Measurements from ENCODE around the gene MYH15.
"Not testable (repeated sequence)": the region's sequence is repeated elsewhere in the genome, so short reads cannot be mapped to it uniquely, and the experiment has no call there.

MYH15 gene

GRCh38 chr3:108381529-108382140 is 128.8 kb downstream of the MYH15 start:
- no peak for DNase-seq

DNA sequence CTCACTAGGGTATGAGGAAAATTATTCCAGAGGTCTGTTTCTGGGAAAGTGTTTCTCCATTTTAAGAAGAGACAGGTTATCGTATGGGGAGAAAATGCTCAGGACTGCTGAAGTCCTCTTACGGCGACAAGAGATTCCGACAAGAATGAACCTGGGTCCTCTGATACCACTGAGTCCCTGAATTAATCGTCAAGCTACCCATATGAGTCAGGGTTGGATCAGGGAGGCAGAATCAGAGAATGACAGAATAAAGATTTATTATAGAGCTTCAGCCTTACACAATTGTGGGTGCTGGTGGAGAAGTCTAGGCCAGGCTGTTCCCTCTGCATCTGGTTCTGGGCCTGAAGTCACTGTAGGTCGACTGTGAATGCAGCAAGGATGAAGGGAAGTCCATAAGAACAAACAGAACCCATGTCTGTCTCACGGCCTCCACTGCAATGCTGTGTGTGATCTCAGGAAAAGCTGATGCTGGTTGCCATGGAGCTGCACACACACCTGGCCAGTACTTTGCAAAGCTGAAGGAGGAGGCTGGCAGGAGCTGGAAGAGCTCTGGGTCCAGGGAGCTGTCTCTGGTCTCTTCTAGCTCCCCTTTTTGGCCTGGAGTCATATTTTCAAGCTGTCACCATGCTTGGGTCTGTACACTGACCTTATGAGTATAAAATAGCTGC is 130.1 kb downstream of the MYH15 start:
- no peak for DNase-seq

GRCh38 chr3:108378952-108379342 is 131.4 kb downstream of the MYH15 start:
- not testable (repeated sequence) for DNase-seq

DNA sequence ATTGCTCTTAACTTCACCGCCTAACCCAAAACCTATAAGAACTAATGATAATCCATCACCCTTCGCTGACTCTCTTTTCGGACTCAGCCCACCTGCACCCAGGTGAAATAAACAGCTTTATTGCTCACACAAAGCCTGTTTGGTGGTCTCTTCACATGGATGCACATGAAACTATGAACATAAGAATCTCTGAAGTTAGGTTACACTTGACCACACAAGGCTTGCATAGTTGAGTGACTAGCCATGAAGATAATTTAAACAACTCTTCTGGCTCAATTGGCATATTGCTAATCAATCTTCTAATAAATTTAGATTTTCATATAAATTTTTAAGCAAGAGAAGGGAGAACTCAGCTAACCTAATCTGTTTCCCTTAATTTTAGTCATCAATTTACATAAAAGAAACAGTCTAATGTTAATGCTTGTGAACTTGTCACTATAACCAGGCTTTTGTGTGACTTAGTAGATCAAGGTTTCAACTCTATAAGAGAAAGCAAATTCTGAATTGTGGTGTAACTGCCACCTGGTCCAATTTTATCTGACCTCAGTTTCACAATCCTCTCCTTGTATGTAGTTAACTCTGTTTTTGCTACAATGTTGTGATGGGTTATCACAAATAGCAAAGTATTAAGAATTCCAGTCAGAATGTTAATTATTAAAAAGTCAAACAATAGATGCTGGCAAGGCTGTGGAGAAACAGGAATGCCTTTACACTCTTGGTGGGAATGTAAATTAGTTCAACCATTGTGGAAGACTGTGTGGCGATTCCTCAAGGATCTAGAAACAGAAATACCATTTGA is 132.0 kb downstream of the MYH15 start:
- DNase-seq: no peak

DNA sequence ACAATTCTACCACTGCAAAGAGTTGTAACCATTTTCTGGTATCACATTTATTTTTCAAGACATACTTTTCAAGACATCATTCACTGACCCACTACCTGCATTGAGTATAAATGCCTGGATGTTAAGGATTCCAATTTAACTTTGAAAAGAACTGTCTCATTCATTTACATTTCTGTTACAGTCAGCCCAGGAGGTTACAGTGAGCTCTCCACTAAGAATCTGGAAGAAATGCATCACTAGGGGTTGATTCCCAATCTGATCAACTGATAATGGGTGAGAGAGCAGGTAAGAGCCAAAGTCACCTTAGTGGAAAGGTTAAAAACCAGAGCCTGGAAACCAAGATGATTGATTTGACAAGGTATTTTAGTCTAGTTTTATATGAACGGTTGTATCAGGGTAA is 133.0 kb downstream of the MYH15 start:
- no peak for DNase-seq

- DNase-seq: no peak
These were observed 134.4 kb downstream of the MYH15 start for GRCh38 chr3:108376026-108376425.

DNA sequence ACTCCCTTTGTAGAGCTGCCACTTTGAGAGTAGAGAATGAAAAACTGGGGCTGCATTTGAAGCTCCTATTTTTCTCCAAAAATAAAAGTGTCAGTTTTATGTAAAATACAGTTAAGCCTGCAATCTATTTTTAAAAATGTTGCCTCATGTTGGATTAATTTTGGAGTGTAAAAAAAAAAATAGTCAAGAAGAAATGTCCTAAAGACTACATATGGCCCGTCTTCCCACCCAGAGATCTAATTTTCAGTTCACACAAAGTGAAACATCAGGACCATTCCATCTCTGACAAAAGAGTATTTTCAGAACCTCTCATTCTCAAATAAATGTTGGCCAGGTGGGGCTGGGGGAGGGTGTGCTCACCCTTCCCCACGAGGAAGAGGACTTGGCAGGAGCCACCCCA is 151.4 kb downstream of the MYH15 start:
- no peak for DNase-seq

DNA sequence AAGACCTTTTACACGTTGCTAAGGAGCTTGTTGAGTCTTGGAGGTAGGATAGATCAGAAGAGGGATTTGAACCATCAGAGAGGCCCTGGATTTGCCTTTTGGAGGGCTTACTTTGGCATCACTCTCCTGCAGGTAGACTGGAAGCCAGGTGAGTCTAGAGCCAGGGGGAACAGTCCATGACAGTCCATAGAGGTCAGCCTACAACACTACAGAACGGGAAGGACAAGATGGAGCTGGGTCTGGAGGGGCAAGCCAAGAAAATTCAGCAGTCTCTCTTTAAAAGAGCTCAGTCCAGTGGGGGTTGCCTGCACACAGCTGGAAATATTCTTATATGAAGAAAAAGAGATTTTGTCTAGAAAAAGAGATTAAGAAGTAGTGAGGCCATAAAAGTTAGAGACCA is 153.4 kb downstream of the MYH15 start:
- DNase-seq: no peak

DNA sequence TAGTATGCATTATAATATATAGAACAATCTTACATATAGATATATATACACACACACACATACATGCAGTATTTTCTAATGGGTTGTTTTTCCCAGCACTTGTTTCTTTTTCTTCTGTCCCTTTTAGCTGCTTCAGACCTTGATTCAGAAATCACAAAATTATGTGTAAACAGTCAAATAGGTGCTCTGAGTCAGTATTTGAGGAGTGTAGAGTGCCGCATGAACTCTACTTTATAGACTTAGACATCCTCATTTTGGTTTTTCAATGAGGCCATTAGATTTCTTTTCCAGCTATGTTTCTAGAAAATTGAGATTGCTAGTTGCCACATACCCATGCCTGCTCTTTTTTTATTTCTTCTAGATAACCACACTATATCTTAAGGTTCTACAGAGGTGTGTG is 155.8 kb downstream of the MYH15 start:
- no peak for DNase-seq

- no peak for DNase-seq
These were observed 158.2 kb downstream of the MYH15 start for GRCh38 chr3:108352176-108352575.

GRCh38 chr3:108346301-108347227 is 163.8 kb downstream of the MYH15 start:
- no peak for DNase-seq

GRCh38 chr3:108345492-108346205 is 164.7 kb downstream of the MYH15 start:
- no peak for DNase-seq

GRCh38 chr3:108343491-108343890 is 166.9 kb downstream of the MYH15 start:
- DNase-seq: no peak

- DNase-seq: no peak
These were observed 167.4 kb downstream of the MYH15 start for GRCh38 chr3:108342837-108343486.

GRCh38 chr3:108341911-108342310 is 168.5 kb downstream of the MYH15 start:
- DNase-seq: no peak

GRCh38 chr3:108338901-108339545 is 171.4 kb downstream of the MYH15 start:
- no peak for DNase-seq

- no peak for DNase-seq
These were observed 175.7 kb downstream of the MYH15 start for GRCh38 chr3:108334701-108335100.

DNA sequence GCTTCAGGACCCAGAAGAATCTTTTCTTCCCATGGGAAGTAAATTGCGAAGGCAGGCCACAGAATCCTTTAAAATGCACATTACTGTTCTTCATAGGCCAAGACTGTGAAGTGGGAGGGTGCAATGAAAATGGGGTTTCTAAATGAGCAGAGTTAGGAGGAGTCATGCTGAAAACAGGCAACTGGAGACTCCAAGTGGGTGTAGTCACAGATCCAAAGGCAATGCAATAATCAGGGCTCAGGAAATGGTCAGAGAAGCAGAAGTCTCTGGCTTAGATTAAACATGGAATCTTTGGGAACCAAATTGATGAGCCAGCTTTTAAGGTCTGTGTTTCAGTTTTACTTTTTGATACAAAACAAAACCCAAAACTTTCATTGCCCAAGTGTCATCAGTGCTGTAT is 176.4 kb downstream of the MYH15 start:
- no peak for DNase-seq

DNA sequence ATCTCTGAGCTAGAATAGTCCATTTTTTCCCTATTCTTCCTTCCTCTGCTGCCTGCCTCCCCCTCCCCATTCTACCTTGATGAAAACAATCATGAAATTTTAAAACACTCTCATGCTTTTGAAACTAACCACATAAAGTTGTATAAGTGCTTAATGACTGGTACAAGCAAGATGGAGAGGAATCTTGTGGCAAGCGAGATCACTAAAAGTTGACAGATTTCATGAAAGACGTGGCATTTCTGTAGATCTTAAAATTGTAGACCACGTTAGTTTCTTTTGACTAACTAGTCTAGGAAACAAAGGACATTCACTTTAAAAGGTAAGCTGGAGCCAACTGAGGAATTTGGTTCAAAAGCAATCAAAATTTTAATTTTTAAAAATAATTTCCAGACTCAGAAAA is 178.6 kb downstream of the MYH15 start:
- no peak for DNase-seq
